SIG-M5 treated with dmso at 0.1 percent for 504 hours (cell line): ENCODE data around the gene ELK4.

Experiments used
- DNase-seq: peaks from one replicate; lab custom pipeline; 2025; ENCODE audit not compliant: unreplicated experiment; lab: John Stamatoyannopoulos, UW

The ELK4 gene

GRCh38 chr1:205598841-205599668, 32.8 kb downstream of the ELK4 start:
- no peak for DNase-seq

DNA sequence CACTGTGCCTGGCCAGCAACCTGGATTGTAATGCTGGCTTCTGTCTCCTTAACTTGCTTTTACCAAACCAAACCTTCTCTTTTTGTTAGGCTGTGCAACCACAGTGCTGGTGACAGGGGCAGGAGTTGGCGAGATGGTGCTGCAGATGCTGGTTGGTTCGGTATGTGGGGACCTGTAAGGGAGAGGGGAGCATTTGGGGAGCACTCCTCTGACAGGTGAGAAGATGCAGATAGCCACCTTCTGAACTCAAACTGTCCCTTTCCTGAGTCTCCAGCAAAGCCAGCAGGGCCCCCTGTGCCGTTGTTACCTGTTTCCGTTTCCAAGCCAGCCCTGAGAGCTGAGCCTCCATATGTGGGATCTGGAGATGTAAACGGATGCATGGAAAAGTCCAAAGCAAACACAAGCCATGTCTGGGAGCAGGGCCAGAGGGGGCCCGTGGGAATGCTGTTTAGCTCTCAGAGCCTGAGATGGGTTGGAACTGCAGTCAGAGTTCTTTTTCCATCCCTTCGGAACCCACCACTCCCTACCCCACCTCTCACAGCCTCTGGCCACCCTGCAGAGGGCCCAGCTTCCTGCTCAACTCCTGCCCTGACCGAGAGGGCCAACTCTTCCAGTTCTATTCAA, 34.0 kb downstream of the ELK4 start:
- DNase-seq = no peak

DNA sequence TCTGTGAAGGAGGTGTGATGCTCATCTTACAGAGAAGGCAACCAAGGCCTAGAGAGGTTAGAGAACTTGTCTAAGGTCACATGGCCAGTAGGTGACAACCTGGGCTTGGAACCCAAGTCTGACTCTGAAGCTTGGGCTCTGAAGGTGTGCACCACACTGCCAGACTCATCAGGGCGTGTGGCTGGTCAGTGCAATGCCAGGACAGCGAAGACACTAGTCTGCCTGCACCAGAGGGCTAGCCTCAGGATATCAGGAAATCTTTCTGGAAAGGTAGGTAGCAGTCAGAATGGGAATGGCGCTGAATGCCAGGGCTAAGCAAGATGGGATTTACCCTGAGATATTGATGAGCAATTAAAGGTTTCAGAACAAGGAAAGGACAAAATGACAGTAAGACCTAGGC, 34.9 kb downstream of the ELK4 start:
- DNase-seq = no peak

DNA sequence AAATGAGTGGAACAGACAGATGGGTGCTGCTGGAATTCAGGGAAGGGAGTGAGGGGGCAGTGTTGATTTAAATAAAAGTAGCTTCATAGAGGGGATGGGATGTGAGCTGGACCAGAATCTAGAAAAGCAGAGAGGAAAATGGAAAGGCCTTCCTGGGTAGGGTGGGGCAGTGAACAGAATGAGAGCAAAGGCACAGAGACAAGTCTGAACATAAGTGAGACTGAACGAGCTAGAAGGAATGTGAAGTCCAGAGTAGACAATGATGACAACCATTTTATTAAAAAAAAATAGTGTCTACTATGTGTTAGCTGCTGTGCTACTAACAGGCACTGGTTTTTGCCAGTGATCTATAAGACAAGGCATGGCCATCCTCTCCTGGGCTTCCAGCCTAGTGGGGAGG, 36.0 kb downstream of the ELK4 start:
- DNase-seq = no peak

- no peak for DNase-seq
Observed at GRCh38 chr1:205595435-205595834, 36.4 kb downstream of the ELK4 start.

- no peak for DNase-seq
Observed at GRCh38 chr1:205594846-205595245, 37.0 kb downstream of the ELK4 start.

DNA sequence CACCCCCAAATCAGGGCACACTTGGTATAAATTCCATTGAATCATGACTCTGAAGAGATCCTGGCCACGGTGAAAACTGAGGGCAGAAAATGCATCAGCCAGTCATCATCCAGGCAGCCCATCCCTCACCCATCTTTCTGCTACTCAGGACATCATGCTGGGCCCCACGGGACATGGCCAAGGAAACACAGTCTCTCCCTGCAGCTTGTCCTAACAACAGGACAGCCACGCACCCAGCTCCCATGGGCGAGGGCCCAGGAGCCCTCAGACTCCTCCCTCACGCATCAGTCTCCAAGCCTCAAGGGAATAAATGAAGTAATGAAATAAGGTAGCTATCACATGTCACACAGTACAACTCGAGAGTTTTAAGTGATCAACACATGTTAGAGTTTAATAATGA, 37.8 kb downstream of the ELK4 start:
- no peak for DNase-seq

DNA sequence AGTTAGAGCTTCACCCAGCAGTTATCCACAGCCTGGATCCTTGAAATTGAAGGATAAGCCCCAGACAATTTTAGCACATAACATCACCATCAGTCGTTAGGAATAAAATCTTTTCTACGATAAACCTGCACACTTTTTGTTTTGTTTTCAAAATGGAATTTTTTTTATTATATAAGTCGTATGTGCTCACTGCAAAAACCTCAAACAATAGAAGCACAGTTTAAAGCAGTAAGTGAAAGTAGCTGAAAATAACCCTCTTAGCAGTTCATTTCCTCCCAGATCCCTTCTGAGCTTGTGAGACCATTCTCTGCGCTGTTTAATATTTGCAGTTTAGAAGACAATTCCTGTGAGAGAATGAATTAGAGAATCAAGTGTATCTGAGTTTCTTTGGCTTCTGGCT, 38.3 kb downstream of the ELK4 start:
- no peak for DNase-seq

- DNase-seq = no peak
Observed at GRCh38 chr1:205592443-205593003, 39.3 kb downstream of the ELK4 start.

DNA sequence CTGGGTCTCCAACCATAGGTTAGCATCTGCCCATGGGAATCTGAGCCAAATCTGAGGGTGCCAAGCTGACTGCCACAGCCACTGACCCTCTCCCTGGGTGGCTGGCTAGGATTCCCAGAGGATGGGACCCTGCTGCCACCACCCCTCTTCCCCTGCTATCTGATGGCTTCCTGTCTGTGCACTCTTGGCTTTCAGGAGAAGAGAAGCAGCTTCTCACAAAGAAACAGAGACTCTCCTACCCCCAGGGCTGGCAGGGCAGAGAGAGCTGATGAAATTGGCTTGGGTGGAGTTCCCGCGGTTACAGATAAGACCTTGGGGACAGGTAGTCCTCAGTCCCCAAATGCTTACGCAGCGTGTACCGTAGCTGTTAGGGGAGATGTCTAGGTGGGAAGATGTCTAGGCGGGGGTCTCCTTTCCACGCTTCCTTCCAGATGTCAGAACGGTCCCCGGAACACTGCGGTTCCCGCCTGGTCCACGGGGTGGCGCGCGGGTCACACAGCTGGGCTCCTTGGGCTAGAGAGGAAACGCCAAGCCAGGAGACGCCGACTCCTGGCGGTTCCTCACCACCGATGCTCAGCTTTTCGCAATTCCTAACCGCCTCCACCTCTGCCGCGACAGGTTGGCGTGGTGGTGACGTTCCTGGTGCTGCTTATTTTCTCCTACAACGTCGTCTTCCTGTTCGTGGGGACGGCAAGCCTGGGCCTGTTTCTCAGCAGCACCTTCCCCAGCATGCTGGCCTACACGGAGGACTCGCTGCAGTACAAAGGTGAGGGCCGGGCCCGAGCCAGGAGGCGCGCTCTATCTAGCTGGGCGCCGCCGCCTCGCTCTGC, 40.1 kb downstream of the ELK4 start:
- peak; percentile 89 for DNase-seq

- DNase-seq = no peak
Observed at GRCh38 chr1:205590777-205591513, 40.9 kb downstream of the ELK4 start.

DNA sequence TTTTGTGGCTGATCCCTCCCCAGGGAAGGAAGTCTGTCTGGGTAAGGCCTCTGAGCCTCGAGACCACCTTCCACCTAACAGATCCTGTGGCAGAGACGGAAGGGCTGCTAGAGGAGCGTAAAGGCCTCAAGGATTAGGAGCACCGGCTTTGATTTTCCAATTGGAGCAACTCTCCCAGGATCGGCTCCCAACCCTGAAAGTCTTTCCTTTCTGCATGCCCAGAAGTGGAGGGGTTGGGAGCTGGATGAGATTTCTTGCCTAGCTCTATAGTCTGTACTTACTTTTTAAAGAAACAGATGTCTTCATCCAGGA, 41.4 kb downstream of the ELK4 start:
- no peak for DNase-seq

- no peak for DNase-seq
Observed at GRCh38 chr1:205589618-205590456, 42.0 kb downstream of the ELK4 start.

- DNase-seq = no peak
Observed at GRCh38 chr1:205589046-205589445, 42.8 kb downstream of the ELK4 start.

DNA sequence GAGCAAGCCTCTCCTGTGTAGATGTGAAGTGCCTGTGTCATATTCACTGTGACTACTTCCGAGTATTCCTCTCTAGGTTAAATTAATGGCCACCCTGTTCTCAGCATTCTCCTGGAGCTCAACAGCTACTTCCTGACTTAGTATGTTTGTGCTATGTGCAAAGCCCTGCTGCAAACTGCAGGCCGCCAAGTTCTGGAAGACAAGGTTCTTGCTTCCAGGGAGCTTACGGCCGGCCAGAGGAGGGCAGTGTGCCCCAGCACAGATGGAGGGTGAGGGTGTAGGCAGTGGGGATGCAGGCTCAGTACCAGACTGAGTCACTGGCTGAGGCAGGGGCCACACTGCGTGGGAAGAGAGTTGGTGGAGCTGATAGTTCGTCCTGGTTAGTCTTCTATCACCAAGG, 43.2 kb downstream of the ELK4 start:
- DNase-seq = peak; percentile 53

- DNase-seq = no peak
Observed at GRCh38 chr1:205587581-205587980, 44.2 kb downstream of the ELK4 start.

DNA sequence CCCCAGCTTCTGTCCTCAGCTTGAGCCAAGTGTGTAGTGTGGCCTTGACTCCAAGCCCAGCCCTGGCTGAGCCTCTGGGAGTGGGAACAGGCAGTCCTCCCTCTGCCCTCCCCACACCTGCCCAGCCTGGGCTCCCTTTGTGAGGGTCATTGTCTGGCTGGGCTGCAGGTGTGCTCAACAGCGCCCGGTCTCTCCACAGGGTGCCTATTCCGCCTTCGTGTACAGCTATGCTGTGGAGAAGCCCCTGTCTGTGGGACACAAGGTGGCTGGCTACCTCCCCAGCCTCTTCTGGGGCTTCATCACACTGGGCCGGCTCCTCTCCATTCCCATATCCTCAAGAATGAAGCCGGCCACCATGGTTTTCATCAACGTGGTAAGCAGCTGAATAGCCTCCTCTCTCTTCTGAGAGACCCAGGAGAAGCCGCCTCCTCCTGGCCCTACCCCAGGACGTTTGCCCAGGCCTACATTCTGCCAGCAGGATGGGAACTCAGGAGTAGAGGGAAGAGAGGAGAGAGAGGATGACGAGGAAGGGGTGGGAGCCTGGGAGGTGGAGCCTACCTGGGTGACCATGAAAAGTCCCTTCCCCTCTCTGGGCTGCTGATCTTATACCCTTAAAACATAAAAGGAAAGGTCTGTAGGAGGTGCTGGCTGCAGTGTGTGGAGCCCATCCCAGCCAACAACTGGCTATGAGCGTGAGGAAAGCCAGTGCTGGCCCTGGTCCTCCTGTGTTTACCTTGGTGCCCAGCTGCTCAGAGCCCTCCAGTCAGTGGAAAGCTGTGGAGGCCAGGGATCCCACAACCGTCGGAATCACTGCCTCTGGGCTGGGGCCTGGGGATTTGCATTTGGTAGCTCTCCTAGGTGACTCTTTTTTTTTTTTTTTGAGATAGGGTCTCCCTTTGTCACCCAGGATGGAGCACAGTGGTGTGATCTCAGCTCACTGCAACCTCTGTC, 45.7 kb downstream of the ELK4 start:
- no peak for DNase-seq

GRCh38 chr1:205585169-205585834, 46.5 kb downstream of the ELK4 start:
- no peak for DNase-seq
